ENCODE results near the gene CNTNAP5.

The CNTNAP5 gene

DNA sequence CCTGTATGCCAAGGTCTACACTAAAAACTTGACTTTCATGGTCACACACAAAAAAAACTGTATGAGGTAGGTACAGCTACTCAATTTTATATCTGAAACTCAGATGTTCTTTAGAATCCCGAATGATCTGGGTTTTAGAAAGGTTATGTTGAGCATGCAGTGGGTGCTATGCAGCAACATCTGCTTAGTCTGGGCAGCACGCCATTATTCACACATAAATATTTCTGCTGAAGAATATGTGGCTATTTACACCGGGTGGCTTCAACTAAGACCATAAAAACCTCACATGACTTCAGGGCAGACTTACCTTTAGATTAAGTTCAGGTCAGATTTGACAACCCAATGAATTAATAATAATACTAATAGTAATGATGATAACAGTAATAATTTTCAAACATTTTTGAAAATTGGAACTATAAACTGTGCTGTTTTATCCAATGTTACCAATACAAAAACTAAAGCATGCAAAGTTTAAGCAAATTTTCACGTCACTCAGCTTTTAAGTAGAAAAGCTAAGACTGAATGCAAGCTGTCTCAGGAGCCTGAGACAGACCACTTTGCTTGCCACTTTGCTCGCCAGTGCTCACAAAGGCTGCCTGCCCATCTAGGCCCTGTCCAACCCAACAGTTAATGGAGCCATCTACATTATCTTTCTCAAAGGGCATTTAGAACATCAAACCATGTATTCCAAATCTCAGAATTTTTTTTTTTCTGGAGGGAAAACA, 292.0 kb downstream of the CNTNAP5 start:
- Histone ChIP-seq H3K27me3 (ENCODE audit: insufficient read depth, insufficient read length) (no peaks in the 10 kb centered on the region), H3K36me3 (ENCODE audit: insufficient read depth, insufficient read length, low read length) (no peaks in the 10 kb centered on the region), H3K9ac (ENCODE audit: insufficient read length, low read depth) (no peak overlapping the region), H3K4me3 (ENCODE audit: insufficient read length, low read depth) (no peak overlapping the region), H3K4me1 (ENCODE audit: insufficient read depth, insufficient read length) (no peaks in the 10 kb centered on the region), H3K9me3 (ENCODE audit: insufficient read depth, low read length) (no peaks in the 10 kb centered on the region)
- TF ChIP-seq ZNF274 (IDR thresholded peaks at IDR 0.05; ENCODE audit: low read depth, low read length) (no peak), YY1 (IDR thresholded peaks at IDR 0.05; ENCODE audit: insufficient read depth, insufficient read length) (no peak), SUZ12 (IDR thresholded peaks at IDR 0.05; ENCODE audit: extremely low read depth, insufficient read depth, insufficient read length) (no peak)
- DNase-seq (ENCODE audit: low read depth, low spot score), result no peak

DNA sequence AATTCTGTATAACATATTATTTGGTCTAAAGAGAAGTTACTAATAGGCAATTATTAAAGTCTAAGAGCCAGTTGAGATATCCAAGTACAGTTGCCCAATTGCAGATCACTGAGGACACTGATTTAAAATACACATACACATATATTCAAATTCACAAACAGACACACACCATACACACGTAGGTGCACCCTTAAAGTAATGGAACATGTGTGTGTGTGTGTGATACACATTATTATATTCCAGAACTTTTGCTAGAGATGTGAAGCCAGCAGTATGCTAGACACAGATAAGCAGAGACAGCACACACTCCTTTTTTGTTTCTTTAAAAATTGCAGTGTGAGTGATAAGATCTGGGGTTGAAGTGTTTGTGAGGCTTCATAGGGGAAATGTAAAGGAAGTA, 292.5 kb downstream of the CNTNAP5 start:
- Histone ChIP-seq H3K27me3 (ENCODE audit: insufficient read depth, insufficient read length) (no peaks in the 10 kb centered on the region), H3K9ac (ENCODE audit: insufficient read length, low read depth) (no peak overlapping the region), H3K9me3 (ENCODE audit: insufficient read depth, low read length) (no peaks in the 10 kb centered on the region), H3K4me3 (ENCODE audit: insufficient read length, low read depth) (no peak overlapping the region), H3K36me3 (ENCODE audit: insufficient read depth, insufficient read length, low read length) (no peaks in the 10 kb centered on the region), H3K4me1 (ENCODE audit: insufficient read depth, insufficient read length) (no peaks in the 10 kb centered on the region)
- no peak for DNase-seq (ENCODE audit: low read depth, low spot score)
- TF ChIP-seq ZNF274 (IDR thresholded peaks at IDR 0.05; ENCODE audit: low read depth, low read length) (no peak), YY1 (IDR thresholded peaks at IDR 0.05; ENCODE audit: insufficient read depth, insufficient read length) (no peak), SUZ12 (IDR thresholded peaks at IDR 0.05; ENCODE audit: extremely low read depth, insufficient read depth, insufficient read length) (no peak)

DNA sequence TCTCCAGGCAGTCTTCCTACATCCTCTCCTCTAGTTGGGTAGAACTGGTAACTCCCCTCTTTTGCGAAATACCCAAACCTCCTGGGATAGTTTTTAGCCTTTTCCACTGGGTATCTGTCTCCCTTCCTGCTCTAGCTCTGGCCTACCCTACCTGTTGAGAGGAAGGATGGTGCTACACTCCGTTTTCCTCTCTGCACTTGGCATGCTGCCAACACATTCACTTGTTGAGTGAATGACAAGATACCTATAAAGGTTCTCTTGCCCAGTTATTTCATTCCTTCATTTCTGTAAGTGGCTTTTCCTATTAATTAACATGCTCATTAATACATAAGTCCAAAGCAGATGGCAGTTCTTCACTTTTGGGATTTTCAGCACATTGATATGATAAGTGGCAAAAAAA, 293.8 kb downstream of the CNTNAP5 start:
- no peak for TF ChIP-seq YY1 (IDR thresholded peaks at IDR 0.05; ENCODE audit: insufficient read depth, insufficient read length)
- no peak for TF ChIP-seq SUZ12 (IDR thresholded peaks at IDR 0.05; ENCODE audit: extremely low read depth, insufficient read depth, insufficient read length)
- TF ChIP-seq ZNF274 (IDR thresholded peaks at IDR 0.05; ENCODE audit: low read depth, low read length), result no peak
- no peak for DNase-seq (ENCODE audit: low read depth, low spot score)
- H3K4me1 ChIP-seq (ENCODE audit: insufficient read depth, insufficient read length), result no peaks in the 10 kb centered on the region
- H3K9ac ChIP-seq (ENCODE audit: insufficient read length, low read depth), result no peak overlapping the region
- no peaks in the 10 kb centered on the region for H3K36me3 ChIP-seq (ENCODE audit: insufficient read depth, insufficient read length, low read length)
- H3K9me3 ChIP-seq (ENCODE audit: insufficient read depth, low read length), result no peaks in the 10 kb centered on the region
- H3K27me3 ChIP-seq (ENCODE audit: insufficient read depth, insufficient read length), result no peaks in the 10 kb centered on the region
- H3K4me3 ChIP-seq (ENCODE audit: insufficient read length, low read depth), result no peak overlapping the region

DNA sequence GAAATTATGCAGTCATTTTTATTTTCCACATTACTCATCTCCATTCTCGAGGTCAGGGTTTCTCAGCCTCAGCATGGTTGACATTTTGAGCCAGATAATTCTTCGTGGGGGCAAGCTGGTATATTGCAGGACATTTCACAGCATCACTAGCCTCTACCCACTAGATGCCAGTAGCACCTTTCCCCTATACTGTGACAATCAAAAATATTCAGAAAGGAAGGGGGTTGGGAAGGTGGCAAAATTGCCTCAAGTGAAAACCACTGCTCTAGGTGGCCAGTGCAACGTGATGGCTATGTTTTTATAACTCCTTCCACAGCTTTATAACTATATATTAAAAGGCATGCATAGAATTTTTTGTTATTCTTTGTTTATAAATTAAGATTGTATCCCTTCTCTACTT, 294.5 kb downstream of the CNTNAP5 start:
- no peak for TF ChIP-seq YY1 (IDR thresholded peaks at IDR 0.05; ENCODE audit: insufficient read depth, insufficient read length)
- TF ChIP-seq SUZ12 (IDR thresholded peaks at IDR 0.05; ENCODE audit: extremely low read depth, insufficient read depth, insufficient read length), result no peak
- no peak for TF ChIP-seq ZNF274 (IDR thresholded peaks at IDR 0.05; ENCODE audit: low read depth, low read length)
- no peaks in the 10 kb centered on the region for H3K9me3 ChIP-seq (ENCODE audit: insufficient read depth, low read length)

DNA sequence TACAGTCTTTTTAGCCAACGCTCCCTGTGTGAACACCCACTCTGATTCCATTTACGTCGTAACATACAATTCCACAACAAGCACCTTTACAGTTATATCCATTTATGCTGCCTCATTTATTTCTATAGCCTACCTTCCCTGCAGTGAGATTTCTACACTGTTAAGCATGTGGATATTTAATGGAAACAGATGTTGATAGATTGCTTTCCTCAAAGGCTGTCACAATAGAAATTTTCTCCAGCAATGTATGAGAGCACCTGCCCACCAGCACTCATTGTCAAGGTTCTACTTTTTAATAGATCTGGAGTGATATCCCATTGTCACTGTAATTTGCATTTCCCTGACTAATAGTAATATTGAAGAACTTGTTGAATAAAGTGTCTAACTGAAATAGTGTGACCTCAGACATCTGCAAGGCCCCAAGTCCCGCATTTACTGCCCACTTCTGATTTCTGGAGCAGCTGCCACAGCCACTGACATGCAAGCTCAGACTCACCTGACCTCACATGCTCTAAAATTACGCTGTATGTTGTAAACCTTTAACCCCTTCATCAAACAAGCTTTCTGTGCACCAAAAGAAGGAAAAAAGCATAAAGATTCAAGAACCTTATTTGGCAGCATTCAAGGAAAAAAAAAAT, 295.1 kb downstream of the CNTNAP5 start:
- TF ChIP-seq ZNF274 (IDR thresholded peaks at IDR 0.05; ENCODE audit: low read depth, low read length), result no peak
- TF ChIP-seq SUZ12 (IDR thresholded peaks at IDR 0.05; ENCODE audit: extremely low read depth, insufficient read depth, insufficient read length), result no peak
- no peak for TF ChIP-seq YY1 (IDR thresholded peaks at IDR 0.05; ENCODE audit: insufficient read depth, insufficient read length)
- no peaks in the 10 kb centered on the region for H3K36me3 ChIP-seq (ENCODE audit: insufficient read depth, insufficient read length, low read length)
- no peak for DNase-seq (ENCODE audit: low read depth, low spot score)

More for the DNA sequence above, 294.5 kb downstream of the CNTNAP5 start:
- H3K9ac ChIP-seq (ENCODE audit: insufficient read length, low read depth), result no peak overlapping the region
- H3K4me3 ChIP-seq (ENCODE audit: insufficient read length, low read depth), result no peak overlapping the region
- no peaks in the 10 kb centered on the region for H3K36me3 ChIP-seq (ENCODE audit: insufficient read depth, insufficient read length, low read length)
- H3K27me3 ChIP-seq (ENCODE audit: insufficient read depth, insufficient read length), result no peaks in the 10 kb centered on the region
- H3K4me1 ChIP-seq (ENCODE audit: insufficient read depth, insufficient read length), result no peaks in the 10 kb centered on the region
- DNase-seq (ENCODE audit: low read depth, low spot score), result no peak

DNA sequence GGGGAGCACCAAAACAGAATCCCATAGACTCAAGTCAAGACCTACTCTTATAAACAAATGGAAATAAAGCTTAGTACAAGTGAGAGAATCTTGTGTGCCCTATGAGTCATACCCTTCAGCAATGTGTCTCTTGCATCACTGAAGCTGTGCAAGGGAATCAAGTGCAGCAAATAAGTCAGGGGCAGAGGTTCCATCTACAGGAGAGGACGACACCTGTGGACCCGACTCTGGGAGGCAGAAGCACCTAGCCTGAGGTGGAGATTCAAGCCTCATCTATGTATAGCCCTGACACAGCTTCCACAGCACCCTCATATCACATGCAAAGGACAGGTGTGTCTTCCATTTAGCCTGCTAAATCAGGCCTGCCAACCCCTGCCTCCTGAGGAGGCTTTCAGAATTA, 298.2 kb downstream of the CNTNAP5 start:
- Histone ChIP-seq H3K9ac (ENCODE audit: insufficient read length, low read depth) (no peak overlapping the region), H3K36me3 (ENCODE audit: insufficient read depth, insufficient read length, low read length) (no peaks in the 10 kb centered on the region), H3K4me1 (ENCODE audit: insufficient read depth, insufficient read length) (no peaks in the 10 kb centered on the region), H3K27me3 (ENCODE audit: insufficient read depth, insufficient read length) (no peaks in the 10 kb centered on the region), H3K9me3 (ENCODE audit: insufficient read depth, low read length) (no peaks in the 10 kb centered on the region), H3K4me3 (ENCODE audit: insufficient read length, low read depth) (no peak overlapping the region)
- no peak for DNase-seq (ENCODE audit: low read depth, low spot score)
- TF ChIP-seq ZNF274 (IDR thresholded peaks at IDR 0.05; ENCODE audit: low read depth, low read length) (no peak), YY1 (IDR thresholded peaks at IDR 0.05; ENCODE audit: insufficient read depth, insufficient read length) (no peak), SUZ12 (IDR thresholded peaks at IDR 0.05; ENCODE audit: extremely low read depth, insufficient read depth, insufficient read length) (no peak)

More for the DNA sequence above, 295.1 kb downstream of the CNTNAP5 start:
- no peak overlapping the region for H3K4me3 ChIP-seq (ENCODE audit: insufficient read length, low read depth)
- no peaks in the 10 kb centered on the region for H3K27me3 ChIP-seq (ENCODE audit: insufficient read depth, insufficient read length)
- no peaks in the 10 kb centered on the region for H3K9me3 ChIP-seq (ENCODE audit: insufficient read depth, low read length)
- no peaks in the 10 kb centered on the region for H3K4me1 ChIP-seq (ENCODE audit: insufficient read depth, insufficient read length)
- H3K9ac ChIP-seq (ENCODE audit: insufficient read length, low read depth), result no peak overlapping the region

DNA sequence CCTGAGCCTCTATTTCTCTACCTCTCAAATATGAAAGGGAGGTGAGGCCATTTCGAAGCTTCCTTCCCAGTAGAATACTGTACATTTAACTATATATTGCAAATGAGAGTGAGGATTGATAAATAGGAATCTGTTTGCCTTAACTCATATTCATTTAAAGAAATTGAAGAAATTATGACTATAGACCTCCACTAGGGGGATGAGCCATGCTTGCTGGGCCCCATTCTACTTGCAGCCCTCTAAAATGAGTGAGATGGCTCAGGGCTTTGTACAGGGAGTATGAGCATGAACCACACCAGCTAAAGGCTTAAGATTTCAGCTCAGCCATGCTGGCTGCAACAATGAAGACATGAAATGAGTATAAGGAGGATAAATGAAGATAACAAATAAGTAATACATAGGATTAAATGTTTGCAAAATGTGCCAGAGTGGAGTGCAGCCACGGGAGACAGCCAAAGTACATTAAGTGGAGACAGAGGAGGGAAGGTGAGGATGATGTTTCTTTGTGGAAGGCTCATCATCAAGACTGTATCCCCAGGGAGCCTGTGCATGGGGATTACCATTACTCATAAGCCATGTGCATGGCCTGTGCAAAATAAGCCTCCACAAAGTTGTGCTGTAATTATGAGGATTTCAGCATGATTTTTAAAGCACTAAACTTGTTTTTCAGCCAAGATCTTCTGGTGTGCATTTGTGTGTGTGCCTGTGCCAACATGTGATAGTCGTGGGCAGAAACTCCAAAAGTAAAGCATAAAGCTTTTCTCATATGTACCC, 300.8 kb downstream of the CNTNAP5 start:
- TF ChIP-seq ZNF274 (IDR thresholded peaks at IDR 0.05; ENCODE audit: low read depth, low read length) (no peak), YY1 (IDR thresholded peaks at IDR 0.05; ENCODE audit: insufficient read depth, insufficient read length) (no peak), SUZ12 (IDR thresholded peaks at IDR 0.05; ENCODE audit: extremely low read depth, insufficient read depth, insufficient read length) (no peak)
- Histone ChIP-seq H3K27me3 (ENCODE audit: insufficient read depth, insufficient read length) (no peaks in the 10 kb centered on the region), H3K4me1 (ENCODE audit: insufficient read depth, insufficient read length) (no peaks in the 10 kb centered on the region), H3K36me3 (ENCODE audit: insufficient read depth, insufficient read length, low read length) (no peaks in the 10 kb centered on the region), H3K9ac (ENCODE audit: insufficient read length, low read depth) (no peak overlapping the region), H3K4me3 (ENCODE audit: insufficient read length, low read depth) (no peak overlapping the region), H3K9me3 (ENCODE audit: insufficient read depth, low read length) (peaks cover 11% of the 10 kb centered on the region)
- DNase-seq (ENCODE audit: low read depth, low spot score), result no peak
